ENCODE data around the gene MYRIP. TPM values are rescaled to one million over a fixed set of nuclear protein-coding genes. Genes with fewer than 3 reads are reported as not detected.

MYRIP gene
- total RNA-seq, 1 experiment from 2014 or later: 0.44 TPM

DNA sequence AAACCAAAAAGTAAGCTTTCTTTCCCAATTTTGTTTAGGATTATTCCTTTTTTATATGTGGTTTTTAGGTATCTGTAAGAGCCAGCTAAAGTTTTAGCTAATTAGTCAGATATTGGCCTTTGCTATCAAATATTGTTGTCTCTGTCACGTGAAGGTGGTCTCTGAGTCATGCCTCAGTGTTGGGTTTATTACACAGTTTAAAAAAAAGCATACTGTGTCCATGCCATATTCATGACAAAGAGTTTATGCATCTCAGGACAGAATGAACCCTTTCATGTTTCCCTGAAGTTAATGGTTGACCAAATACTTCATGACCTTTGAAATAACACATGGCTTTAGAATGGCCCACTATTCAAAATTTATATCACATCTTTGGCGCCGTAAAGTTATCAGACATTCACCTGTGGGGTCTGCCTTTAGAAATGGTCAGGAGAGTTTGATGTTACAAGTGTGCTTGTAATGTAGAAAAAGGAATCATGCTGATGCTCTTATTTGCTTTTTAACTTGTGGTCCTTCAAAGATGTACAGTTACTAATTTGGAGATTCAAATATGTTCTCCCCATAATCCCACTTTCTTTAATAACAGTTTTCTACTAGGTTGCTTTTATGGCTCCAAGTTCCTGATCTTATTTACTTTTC is 101.5 kb downstream of the MYRIP start:
- ChIA-PET POLR2A (no interaction called here), RAD21 (ENCODE audit: low non-redundant PET in 1 of 2, low total read pairs in 2 of 2, uncharacterized antibody in 2 of 2, unreplicated experiment in 2 of 2) (no interaction called here), CTCF (no interaction called here)
- Histone ChIP-seq H4K20me1 (ENCODE audit: insufficient read depth) (no peaks in the 10 kb centered on the region), H3K4me1 (ENCODE audit: control insufficient read depth in 1 of 2, insufficient read depth in 2 of 2, low read length in 2 of 2) (peaks cover 0 to 7% of the 10 kb centered on the region in 2 experiments; a peak in 1 of 4 replicates), H2AFZ (ENCODE audit: low read depth, low read length, poor library complexity, severe bottlenecking) (no peak overlapping the region), H3K79me2 (ENCODE audit: insufficient read depth, low read length) (no peaks in the 10 kb centered on the region), H3K9me3 (ENCODE audit: control insufficient read depth in 1 of 2, insufficient read depth in 1 of 2, low read depth in 1 of 2, low read length in 2 of 2) (no peaks in the 10 kb centered on the region), H3K27ac (ENCODE audit: low read depth, low read length) (no peak overlapping the region), H3K4me3 (replicated peaks in 1 of 2; ENCODE audit: low read depth in 1 of 2, low read length in 2 of 2) (no peak overlapping the region), H3K27me3 (ENCODE audit: insufficient read depth, low read length) (no peaks in the 10 kb centered on the region), H3K9ac (ENCODE audit: low read length) (no peak overlapping the region), H3K36me3 (ENCODE audit: control insufficient read depth in 1 of 2, insufficient read depth in 2 of 2, low read length in 2 of 2) (no peaks in the 10 kb centered on the region), H3K9me2 (ENCODE audit: insufficient read depth) (no peaks in the 10 kb centered on the region), H3K4me2 (ENCODE audit: low read length) (0 out of 2 replicates have a peak overlapping the region, but pooled peaks have one; percentile 9)
- ATAC-seq (no peak), DNase-seq (ENCODE audit: low read depth, low spot score) (no peak)
- TF ChIP-seq, protein P1, sequence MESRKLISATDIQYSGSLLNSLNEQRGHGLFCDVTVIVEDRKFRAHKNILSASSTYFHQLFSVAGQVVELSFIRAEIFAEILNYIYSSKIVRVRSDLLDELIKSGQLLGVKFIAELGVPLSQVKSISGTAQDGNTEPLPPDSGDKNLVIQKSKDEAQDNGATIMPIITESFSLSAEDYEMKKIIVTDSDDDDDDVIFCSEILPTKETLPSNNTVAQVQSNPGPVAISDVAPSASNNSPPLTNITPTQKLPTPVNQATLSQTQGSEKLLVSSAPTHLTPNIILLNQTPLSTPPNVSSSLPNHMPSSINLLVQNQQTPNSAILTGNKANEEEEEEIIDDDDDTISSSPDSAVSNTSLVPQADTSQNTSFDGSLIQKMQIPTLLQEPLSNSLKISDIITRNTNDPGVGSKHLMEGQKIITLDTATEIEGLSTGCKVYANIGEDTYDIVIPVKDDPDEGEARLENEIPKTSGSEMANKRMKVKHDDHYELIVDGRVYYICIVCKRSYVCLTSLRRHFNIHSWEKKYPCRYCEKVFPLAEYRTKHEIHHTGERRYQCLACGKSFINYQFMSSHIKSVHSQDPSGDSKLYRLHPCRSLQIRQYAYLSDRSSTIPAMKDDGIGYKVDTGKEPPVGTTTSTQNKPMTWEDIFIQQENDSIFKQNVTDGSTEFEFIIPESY (IDR thresholded peaks at IDR 0.05; ENCODE audit: extremely low read depth, insufficient replicate concordance, low read length): no peak
- TF ChIP-seq ZFX (IDR thresholded peaks at IDR 0.05): no peak
- TF ChIP-seq, protein P2, sequence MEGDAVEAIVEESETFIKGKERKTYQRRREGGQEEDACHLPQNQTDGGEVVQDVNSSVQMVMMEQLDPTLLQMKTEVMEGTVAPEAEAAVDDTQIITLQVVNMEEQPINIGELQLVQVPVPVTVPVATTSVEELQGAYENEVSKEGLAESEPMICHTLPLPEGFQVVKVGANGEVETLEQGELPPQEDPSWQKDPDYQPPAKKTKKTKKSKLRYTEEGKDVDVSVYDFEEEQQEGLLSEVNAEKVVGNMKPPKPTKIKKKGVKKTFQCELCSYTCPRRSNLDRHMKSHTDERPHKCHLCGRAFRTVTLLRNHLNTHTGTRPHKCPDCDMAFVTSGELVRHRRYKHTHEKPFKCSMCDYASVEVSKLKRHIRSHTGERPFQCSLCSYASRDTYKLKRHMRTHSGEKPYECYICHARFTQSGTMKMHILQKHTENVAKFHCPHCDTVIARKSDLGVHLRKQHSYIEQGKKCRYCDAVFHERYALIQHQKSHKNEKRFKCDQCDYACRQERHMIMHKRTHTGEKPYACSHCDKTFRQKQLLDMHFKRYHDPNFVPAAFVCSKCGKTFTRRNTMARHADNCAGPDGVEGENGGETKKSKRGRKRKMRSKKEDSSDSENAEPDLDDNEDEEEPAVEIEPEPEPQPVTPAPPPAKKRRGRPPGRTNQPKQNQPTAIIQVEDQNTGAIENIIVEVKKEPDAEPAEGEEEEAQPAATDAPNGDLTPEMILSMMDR (IDR thresholded peaks at IDR 0.05 in 2 of 3, conservative IDR thresholded peaks at IDR 0.05 in 1 of 3; ENCODE audit: borderline replicate concordance in 1 of 3, insufficient read depth in 1 of 3, low read depth in 2 of 3, low read length in 2 of 3): no peak
- no peak for TF ChIP-seq EGR1 (IDR thresholded peaks at IDR 0.05; ENCODE audit: low read depth)
- no peak for TF ChIP-seq EZH2phosphoT487 (IDR thresholded peaks at IDR 0.05; ENCODE audit: borderline replicate concordance)
- TF ChIP-seq TCF7L2 (IDR thresholded peaks at IDR 0.05; ENCODE audit: borderline replicate concordance, extremely low read depth, insufficient read depth, insufficient read length): no peak
- no peak for TF ChIP-seq CBX3 (IDR thresholded peaks at IDR 0.05; ENCODE audit: low read depth)
- TF ChIP-seq SIN3A (IDR thresholded peaks at IDR 0.05; ENCODE audit: low read depth): no peak
- BruUV-seq (replicated peaks): no TSS peak
- intact Hi-C loops (cut with micrococcal nuclease): no loop called here

Measured in HCT116 (cell line).